B cell (primary cell): ENCODE measurements around the gene MT1M.

Experiments
- EZH2 ChIP-seq: IDR thresholded peaks from 2 replicates; pipeline ENCODE4 v1.6.1; 2012; ENCODE audit warnings: borderline replicate concordance, low read depth, mild to moderate bottlenecking, moderate library complexity, low read length; ENCODE audit not compliant: insufficient read depth, poor library complexity, severe bottlenecking
- TF ChIP-seq, protein P1 (sequence below): fragments of 200-600 bp; IDR thresholded peaks from one replicate; pipeline ENCODE4 v1.8.0; 2022; ENCODE audit warnings: antibody characterized with exemption, mild to moderate bottlenecking

DNA sequence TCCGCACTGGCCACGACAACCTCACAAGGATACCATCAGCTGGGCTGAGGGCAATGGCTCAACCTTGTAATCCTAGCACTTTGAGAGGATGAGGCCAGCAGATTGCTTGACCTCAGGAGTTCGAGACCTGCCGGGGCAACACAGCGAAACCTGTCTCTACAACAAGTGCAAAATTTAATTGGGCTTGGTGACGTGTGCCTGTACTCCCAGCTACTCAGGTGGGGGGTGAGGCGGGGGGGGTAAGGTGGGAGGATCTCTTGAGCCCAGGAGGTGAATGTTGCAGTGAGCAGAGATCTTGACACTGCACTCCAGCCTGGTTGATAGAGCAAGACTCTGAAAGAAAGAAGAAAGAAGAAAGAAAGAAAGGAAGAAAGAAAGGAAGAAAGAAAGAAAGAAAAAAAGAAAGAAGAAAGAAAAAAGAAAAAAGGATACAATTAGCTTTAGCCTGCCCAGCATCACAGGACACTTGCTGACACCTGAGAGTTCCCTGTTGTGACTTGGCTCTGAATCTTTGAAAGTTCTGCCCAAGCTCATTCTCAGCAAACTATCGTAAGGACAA, 12.0 kb upstream of the MT1M start:
- no peak for TF ChIP-seq EZH2
- TF ChIP-seq, protein P1, sequence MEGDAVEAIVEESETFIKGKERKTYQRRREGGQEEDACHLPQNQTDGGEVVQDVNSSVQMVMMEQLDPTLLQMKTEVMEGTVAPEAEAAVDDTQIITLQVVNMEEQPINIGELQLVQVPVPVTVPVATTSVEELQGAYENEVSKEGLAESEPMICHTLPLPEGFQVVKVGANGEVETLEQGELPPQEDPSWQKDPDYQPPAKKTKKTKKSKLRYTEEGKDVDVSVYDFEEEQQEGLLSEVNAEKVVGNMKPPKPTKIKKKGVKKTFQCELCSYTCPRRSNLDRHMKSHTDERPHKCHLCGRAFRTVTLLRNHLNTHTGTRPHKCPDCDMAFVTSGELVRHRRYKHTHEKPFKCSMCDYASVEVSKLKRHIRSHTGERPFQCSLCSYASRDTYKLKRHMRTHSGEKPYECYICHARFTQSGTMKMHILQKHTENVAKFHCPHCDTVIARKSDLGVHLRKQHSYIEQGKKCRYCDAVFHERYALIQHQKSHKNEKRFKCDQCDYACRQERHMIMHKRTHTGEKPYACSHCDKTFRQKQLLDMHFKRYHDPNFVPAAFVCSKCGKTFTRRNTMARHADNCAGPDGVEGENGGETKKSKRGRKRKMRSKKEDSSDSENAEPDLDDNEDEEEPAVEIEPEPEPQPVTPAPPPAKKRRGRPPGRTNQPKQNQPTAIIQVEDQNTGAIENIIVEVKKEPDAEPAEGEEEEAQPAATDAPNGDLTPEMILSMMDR: no peak
